ENCODE data around the gene ARL8B. TPM values are rescaled to one million over a fixed set of nuclear protein-coding genes. Genes with fewer than 3 reads are reported as not detected.

Gene ARL8B
- total and polyA plus RNA-seq, 9 donors = 27.1 to 70.6 (median 49.8) TPM

GRCh38 chr3:5184499-5184898 is 62.4 kb downstream of the ARL8B start:
- Histone ChIP-seq H3K36me3 (no peaks in the 10 kb centered on the region), H3K4me3 (no peak overlapping the region), H3K27me3 (no peaks in the 10 kb centered on the region), H3K4me1 (ENCODE audit: insufficient read depth) (peaks cover 3% of the 10 kb centered on the region), H3K27ac (no peak overlapping the region), H3K9me3 (no peaks in the 10 kb centered on the region)
- intact Hi-C loops (cut with DNase I) = no loop called here
- no peak for DNase-seq
- WGBS, 3 donors = 78 to 83% (median 82%) methylated on average over 6 of the region's 6 CpGs
- TF ChIP-seq EP300 (IDR thresholded peaks at IDR 0.05) = no peak
- TF ChIP-seq CTCF (IDR thresholded peaks at IDR 0.05) = no peak
- no peak for TF ChIP-seq POLR2A (IDR thresholded peaks at IDR 0.05)

- no peak for DNase-seq
- intact Hi-C loops (cut with DNase I) = loop anchor here in 2 of 4 donors (5.0 kb wide), 1 partner anchor 63 kb away; the partner anchor contains the start of gene ARL8B (in 2 of the 2)
- H3K4me3 ChIP-seq = no peak overlapping the region
- no peaks in the 10 kb centered on the region for H3K36me3 ChIP-seq
- TF ChIP-seq EP300 (IDR thresholded peaks at IDR 0.05) (no peak), CTCF (IDR thresholded peaks at IDR 0.05) (no peak), POLR2A (IDR thresholded peaks at IDR 0.05) (no peak)
- H3K9me3 ChIP-seq = no peaks in the 10 kb centered on the region
- H3K27me3 ChIP-seq = no peaks in the 10 kb centered on the region
- WGBS, 3 donors = 81 to 85% (median 81%) methylated on average over 5 of the region's 5 CpGs
- no peak overlapping the region for H3K27ac ChIP-seq
- H3K4me1 ChIP-seq (ENCODE audit: insufficient read depth) = peaks cover 3% of the 10 kb centered on the region
These were observed 63.1 kb downstream of the ARL8B start for GRCh38 chr3:5185093-5185673.

GRCh38 chr3:5186089-5186857 is 64.2 kb downstream of the ARL8B start:
- Histone ChIP-seq H3K27me3 (no peaks in the 10 kb centered on the region), H3K36me3 (no peaks in the 10 kb centered on the region), H3K27ac (peak overlapping the region in 1 of 2 donors; percentile 65), H3K4me3 (peak overlapping the region; percentile 50), H3K4me1 (ENCODE audit: insufficient read depth) (peaks cover 6% of the 10 kb centered on the region), H3K9me3 (no peaks in the 10 kb centered on the region)
- no peak for TF ChIP-seq POLR2A (IDR thresholded peaks at IDR 0.05)
- no peak for TF ChIP-seq CTCF (IDR thresholded peaks at IDR 0.05)
- TF ChIP-seq EP300 (IDR thresholded peaks at IDR 0.05) = no peak
- intact Hi-C loops (cut with DNase I) = loop anchor here in 2 of 4 donors (5.0 kb wide), 1 partner anchor 64 kb away; the partner anchor contains the start of gene ARL8B (in 2 of the 2)
- DNase-seq = no peak
- 61 to 64% (median 64%) methylated on average over 6 of the region's 6 CpGs for WGBS, 3 donors

GRCh38 chr3:5186858-5187155 is 64.7 kb downstream of the ARL8B start:
- intact Hi-C loops (cut with DNase I) = loop anchor here in 2 of 4 donors (5.0 kb wide), 1 partner anchor 65 kb away; the partner anchor contains the start of gene ARL8B (in 2 of the 2)
- Histone ChIP-seq H3K36me3 (no peaks in the 10 kb centered on the region), H3K4me1 (ENCODE audit: insufficient read depth) (peaks cover 6% of the 10 kb centered on the region), H3K4me3 (peak overlapping the region; percentile 50), H3K9me3 (no peaks in the 10 kb centered on the region), H3K27me3 (no peaks in the 10 kb centered on the region), H3K27ac (peak overlapping the region; percentile 10 to 65)
- DNase-seq = no peak
- 0 to 3% (median 1%) methylated on average over 8 of the region's 8 CpGs for WGBS, 3 donors
- TF ChIP-seq POLR2A (IDR thresholded peaks at IDR 0.05) = no peak
- no peak for TF ChIP-seq EP300 (IDR thresholded peaks at IDR 0.05)
- no peak for TF ChIP-seq CTCF (IDR thresholded peaks at IDR 0.05)

All from ovary (tissue), 9 donors.